ENCODE measurements around the gene SERPINA4. TPM values are rescaled to one million over a fixed set of nuclear protein-coding genes. Genes with fewer than 3 reads are reported as not detected.

SERPINA4 gene
- total RNA-seq, 1 experiment from 2014 or later: 0.17 TPM

DNA sequence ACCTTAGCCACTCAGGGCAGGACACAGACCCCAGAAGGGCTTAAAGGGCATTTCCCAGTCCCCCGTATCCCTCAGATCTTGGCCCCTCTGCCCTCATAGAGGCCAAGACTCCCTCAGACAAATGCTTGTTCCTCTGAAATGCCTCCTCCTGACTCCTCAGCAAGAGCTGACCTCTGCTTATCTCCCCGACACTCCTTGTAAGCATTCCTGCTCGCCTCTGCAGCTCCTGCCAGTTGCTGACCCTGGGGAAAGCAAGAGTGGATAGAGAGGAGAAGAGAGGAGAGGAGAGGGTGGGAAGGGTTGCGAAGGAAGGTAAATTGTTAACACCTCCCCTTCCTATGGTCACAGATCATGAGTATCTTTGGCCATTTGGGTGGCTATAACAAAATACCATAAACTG is 27.1 kb downstream of the SERPINA4 start:
- H4K20me1 ChIP-seq (ENCODE audit: insufficient read depth): no peaks in the 10 kb centered on the region
- no peaks in the 10 kb centered on the region for H3K9me3 ChIP-seq (ENCODE audit: control insufficient read depth in 1 of 2, insufficient read depth in 1 of 2, low read depth in 1 of 2, low read length in 2 of 2)
- ChIA-PET POLR2A (no interaction called here), RAD21 (ENCODE audit: low non-redundant PET in 1 of 2, low total read pairs in 2 of 2, uncharacterized antibody in 2 of 2, unreplicated experiment in 2 of 2) (no interaction called here), CTCF (no interaction called here)
- no peaks in the 10 kb centered on the region for H3K36me3 ChIP-seq (ENCODE audit: control insufficient read depth in 1 of 2, insufficient read depth in 2 of 2, low read length in 2 of 2)
- TF ChIP-seq, protein P1, sequence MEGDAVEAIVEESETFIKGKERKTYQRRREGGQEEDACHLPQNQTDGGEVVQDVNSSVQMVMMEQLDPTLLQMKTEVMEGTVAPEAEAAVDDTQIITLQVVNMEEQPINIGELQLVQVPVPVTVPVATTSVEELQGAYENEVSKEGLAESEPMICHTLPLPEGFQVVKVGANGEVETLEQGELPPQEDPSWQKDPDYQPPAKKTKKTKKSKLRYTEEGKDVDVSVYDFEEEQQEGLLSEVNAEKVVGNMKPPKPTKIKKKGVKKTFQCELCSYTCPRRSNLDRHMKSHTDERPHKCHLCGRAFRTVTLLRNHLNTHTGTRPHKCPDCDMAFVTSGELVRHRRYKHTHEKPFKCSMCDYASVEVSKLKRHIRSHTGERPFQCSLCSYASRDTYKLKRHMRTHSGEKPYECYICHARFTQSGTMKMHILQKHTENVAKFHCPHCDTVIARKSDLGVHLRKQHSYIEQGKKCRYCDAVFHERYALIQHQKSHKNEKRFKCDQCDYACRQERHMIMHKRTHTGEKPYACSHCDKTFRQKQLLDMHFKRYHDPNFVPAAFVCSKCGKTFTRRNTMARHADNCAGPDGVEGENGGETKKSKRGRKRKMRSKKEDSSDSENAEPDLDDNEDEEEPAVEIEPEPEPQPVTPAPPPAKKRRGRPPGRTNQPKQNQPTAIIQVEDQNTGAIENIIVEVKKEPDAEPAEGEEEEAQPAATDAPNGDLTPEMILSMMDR (IDR thresholded peaks at IDR 0.05 in 2 of 3, conservative IDR thresholded peaks at IDR 0.05 in 1 of 3; ENCODE audit: borderline replicate concordance in 1 of 3, insufficient read depth in 1 of 3, low read depth in 2 of 3, low read length in 2 of 3): no peak
- TF ChIP-seq FOSL1 (IDR thresholded peaks at IDR 0.05; ENCODE audit: low read depth) (no peak), TCF7L2 (IDR thresholded peaks at IDR 0.05; ENCODE audit: borderline replicate concordance, extremely low read depth, insufficient read depth, insufficient read length) (no peak), ELF1 (IDR thresholded peaks at IDR 0.05; ENCODE audit: borderline replicate concordance, low read depth) (no peak), ZFX (IDR thresholded peaks at IDR 0.05) (no peak), RAD21 (IDR thresholded peaks at IDR 0.05; ENCODE audit: low read depth) (no peak), CBX3 (IDR thresholded peaks at IDR 0.05; ENCODE audit: low read depth) (no peak), EZH2phosphoT487 (IDR thresholded peaks at IDR 0.05; ENCODE audit: borderline replicate concordance) (no peak), JUND (IDR thresholded peaks at IDR 0.05) (no peak), YY1 (IDR thresholded peaks at IDR 0.05; ENCODE audit: extremely low read depth, insufficient replicate concordance, low read depth, low read length) (no peak), SP1 (IDR thresholded peaks at IDR 0.05; ENCODE audit: low read depth) (no peak), CEBPB (IDR thresholded peaks at IDR 0.05; ENCODE audit: low read depth) (no peak), EZH2 (IDR thresholded peaks at IDR 0.05) (no peak), SRF (IDR thresholded peaks at IDR 0.05; ENCODE audit: low read depth) (no peak), SIN3A (IDR thresholded peaks at IDR 0.05; ENCODE audit: low read depth) (no peak), EGR1 (IDR thresholded peaks at IDR 0.05; ENCODE audit: low read depth) (no peak)
- TF ChIP-seq, protein P2, sequence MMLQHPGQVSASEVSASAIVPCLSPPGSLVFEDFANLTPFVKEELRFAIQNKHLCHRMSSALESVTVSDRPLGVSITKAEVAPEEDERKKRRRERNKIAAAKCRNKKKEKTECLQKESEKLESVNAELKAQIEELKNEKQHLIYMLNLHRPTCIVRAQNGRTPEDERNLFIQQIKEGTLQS (IDR thresholded peaks at IDR 0.05): no peak
- TF ChIP-seq, protein P3, sequence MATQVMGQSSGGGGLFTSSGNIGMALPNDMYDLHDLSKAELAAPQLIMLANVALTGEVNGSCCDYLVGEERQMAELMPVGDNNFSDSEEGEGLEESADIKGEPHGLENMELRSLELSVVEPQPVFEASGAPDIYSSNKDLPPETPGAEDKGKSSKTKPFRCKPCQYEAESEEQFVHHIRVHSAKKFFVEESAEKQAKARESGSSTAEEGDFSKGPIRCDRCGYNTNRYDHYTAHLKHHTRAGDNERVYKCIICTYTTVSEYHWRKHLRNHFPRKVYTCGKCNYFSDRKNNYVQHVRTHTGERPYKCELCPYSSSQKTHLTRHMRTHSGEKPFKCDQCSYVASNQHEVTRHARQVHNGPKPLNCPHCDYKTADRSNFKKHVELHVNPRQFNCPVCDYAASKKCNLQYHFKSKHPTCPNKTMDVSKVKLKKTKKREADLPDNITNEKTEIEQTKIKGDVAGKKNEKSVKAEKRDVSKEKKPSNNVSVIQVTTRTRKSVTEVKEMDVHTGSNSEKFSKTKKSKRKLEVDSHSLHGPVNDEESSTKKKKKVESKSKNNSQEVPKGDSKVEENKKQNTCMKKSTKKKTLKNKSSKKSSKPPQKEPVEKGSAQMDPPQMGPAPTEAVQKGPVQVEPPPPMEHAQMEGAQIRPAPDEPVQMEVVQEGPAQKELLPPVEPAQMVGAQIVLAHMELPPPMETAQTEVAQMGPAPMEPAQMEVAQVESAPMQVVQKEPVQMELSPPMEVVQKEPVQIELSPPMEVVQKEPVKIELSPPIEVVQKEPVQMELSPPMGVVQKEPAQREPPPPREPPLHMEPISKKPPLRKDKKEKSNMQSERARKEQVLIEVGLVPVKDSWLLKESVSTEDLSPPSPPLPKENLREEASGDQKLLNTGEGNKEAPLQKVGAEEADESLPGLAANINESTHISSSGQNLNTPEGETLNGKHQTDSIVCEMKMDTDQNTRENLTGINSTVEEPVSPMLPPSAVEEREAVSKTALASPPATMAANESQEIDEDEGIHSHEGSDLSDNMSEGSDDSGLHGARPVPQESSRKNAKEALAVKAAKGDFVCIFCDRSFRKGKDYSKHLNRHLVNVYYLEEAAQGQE (IDR thresholded peaks at IDR 0.05; ENCODE audit: low read depth): no peak
- TF ChIP-seq, protein P4, sequence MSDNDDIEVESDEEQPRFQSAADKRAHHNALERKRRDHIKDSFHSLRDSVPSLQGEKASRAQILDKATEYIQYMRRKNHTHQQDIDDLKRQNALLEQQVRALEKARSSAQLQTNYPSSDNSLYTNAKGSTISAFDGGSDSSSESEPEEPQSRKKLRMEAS (IDR thresholded peaks at IDR 0.05): no peak
- H3K27me3 ChIP-seq (ENCODE audit: insufficient read depth, low read length): no peaks in the 10 kb centered on the region
- no peaks in the 10 kb centered on the region for H3K9me2 ChIP-seq (ENCODE audit: insufficient read depth)
- no peaks in the 10 kb centered on the region for H3K4me1 ChIP-seq (ENCODE audit: control insufficient read depth in 1 of 2, insufficient read depth in 2 of 2, low read length in 2 of 2)
- H3K79me2 ChIP-seq (ENCODE audit: insufficient read depth, low read length): no peaks in the 10 kb centered on the region
- BruUV-seq (replicated peaks): no TSS peak
- no peak for DNase-seq (ENCODE audit: low read depth, low spot score)
- intact Hi-C loops (cut with micrococcal nuclease): no loop called here
- no peak overlapping the region for H3K27ac ChIP-seq (ENCODE audit: low read depth, low read length)
- no peak overlapping the region for H3K4me3 ChIP-seq (replicated peaks in 1 of 2; ENCODE audit: low read depth in 1 of 2, low read length in 2 of 2)
- H3K9ac ChIP-seq (ENCODE audit: low read length): no peak overlapping the region
- H3K4me2 ChIP-seq (ENCODE audit: low read length): no peak overlapping the region
- no peak overlapping the region for H2AFZ ChIP-seq (ENCODE audit: low read depth, low read length, poor library complexity, severe bottlenecking)
- ATAC-seq: no peak

All from HCT116 (cell line).